ENCODE measurements around the gene KCNJ6.

GRCh38 chr21:37758982-37759381, 157.3 kb downstream of the KCNJ6 start:
- TF ChIP-seq EGR1 (IDR thresholded peaks at IDR 0.05; ENCODE audit: borderline replicate concordance, low read depth, low read length) (no peak), NRF1 (IDR thresholded peaks at IDR 0.05; ENCODE audit: low read depth, low read length) (no peak), CTCF (IDR thresholded peaks at IDR 0.05; ENCODE audit: control extremely low read depth in 1 of 3, insufficient read depth in 1 of 3, low read depth in 1 of 3, low read length in 3 of 3) (peak; percentile 92 to 97 (median 96)), POLR2A (IDR thresholded peaks at IDR 0.05; ENCODE audit: control extremely low read depth in 1 of 2, low read depth in 2 of 2, low read length in 2 of 2) (no peak), GABPA (IDR thresholded peaks at IDR 0.05; ENCODE audit: borderline replicate concordance, insufficient read depth, low read length) (no peak), BCL11A (IDR thresholded peaks at IDR 0.05; ENCODE audit: low read depth in 2 of 2, low read length in 2 of 2) (no peak), ZNF274 (IDR thresholded peaks at IDR 0.05; ENCODE audit: borderline replicate concordance, extremely low read depth, low read length) (no peak), CHD2 (IDR thresholded peaks at IDR 0.05; ENCODE audit: low read length) (no peak), SUZ12 (IDR thresholded peaks at IDR 0.05; ENCODE audit: low read length) (no peak), EZH2 (IDR thresholded peaks at IDR 0.05; ENCODE audit: low read depth, low read length, severe bottlenecking) (no peak), PHF8 (conservative IDR thresholded peaks at IDR 0.05; ENCODE audit: low read depth, low read length) (no peak), BRCA1 (IDR thresholded peaks at IDR 0.05; ENCODE audit: low read depth, low read length) (no peak), HDAC6 (IDR thresholded peaks at IDR 0.05; ENCODE audit: low read depth, low read length) (no peak)
- TF ChIP-seq, protein P1, sequence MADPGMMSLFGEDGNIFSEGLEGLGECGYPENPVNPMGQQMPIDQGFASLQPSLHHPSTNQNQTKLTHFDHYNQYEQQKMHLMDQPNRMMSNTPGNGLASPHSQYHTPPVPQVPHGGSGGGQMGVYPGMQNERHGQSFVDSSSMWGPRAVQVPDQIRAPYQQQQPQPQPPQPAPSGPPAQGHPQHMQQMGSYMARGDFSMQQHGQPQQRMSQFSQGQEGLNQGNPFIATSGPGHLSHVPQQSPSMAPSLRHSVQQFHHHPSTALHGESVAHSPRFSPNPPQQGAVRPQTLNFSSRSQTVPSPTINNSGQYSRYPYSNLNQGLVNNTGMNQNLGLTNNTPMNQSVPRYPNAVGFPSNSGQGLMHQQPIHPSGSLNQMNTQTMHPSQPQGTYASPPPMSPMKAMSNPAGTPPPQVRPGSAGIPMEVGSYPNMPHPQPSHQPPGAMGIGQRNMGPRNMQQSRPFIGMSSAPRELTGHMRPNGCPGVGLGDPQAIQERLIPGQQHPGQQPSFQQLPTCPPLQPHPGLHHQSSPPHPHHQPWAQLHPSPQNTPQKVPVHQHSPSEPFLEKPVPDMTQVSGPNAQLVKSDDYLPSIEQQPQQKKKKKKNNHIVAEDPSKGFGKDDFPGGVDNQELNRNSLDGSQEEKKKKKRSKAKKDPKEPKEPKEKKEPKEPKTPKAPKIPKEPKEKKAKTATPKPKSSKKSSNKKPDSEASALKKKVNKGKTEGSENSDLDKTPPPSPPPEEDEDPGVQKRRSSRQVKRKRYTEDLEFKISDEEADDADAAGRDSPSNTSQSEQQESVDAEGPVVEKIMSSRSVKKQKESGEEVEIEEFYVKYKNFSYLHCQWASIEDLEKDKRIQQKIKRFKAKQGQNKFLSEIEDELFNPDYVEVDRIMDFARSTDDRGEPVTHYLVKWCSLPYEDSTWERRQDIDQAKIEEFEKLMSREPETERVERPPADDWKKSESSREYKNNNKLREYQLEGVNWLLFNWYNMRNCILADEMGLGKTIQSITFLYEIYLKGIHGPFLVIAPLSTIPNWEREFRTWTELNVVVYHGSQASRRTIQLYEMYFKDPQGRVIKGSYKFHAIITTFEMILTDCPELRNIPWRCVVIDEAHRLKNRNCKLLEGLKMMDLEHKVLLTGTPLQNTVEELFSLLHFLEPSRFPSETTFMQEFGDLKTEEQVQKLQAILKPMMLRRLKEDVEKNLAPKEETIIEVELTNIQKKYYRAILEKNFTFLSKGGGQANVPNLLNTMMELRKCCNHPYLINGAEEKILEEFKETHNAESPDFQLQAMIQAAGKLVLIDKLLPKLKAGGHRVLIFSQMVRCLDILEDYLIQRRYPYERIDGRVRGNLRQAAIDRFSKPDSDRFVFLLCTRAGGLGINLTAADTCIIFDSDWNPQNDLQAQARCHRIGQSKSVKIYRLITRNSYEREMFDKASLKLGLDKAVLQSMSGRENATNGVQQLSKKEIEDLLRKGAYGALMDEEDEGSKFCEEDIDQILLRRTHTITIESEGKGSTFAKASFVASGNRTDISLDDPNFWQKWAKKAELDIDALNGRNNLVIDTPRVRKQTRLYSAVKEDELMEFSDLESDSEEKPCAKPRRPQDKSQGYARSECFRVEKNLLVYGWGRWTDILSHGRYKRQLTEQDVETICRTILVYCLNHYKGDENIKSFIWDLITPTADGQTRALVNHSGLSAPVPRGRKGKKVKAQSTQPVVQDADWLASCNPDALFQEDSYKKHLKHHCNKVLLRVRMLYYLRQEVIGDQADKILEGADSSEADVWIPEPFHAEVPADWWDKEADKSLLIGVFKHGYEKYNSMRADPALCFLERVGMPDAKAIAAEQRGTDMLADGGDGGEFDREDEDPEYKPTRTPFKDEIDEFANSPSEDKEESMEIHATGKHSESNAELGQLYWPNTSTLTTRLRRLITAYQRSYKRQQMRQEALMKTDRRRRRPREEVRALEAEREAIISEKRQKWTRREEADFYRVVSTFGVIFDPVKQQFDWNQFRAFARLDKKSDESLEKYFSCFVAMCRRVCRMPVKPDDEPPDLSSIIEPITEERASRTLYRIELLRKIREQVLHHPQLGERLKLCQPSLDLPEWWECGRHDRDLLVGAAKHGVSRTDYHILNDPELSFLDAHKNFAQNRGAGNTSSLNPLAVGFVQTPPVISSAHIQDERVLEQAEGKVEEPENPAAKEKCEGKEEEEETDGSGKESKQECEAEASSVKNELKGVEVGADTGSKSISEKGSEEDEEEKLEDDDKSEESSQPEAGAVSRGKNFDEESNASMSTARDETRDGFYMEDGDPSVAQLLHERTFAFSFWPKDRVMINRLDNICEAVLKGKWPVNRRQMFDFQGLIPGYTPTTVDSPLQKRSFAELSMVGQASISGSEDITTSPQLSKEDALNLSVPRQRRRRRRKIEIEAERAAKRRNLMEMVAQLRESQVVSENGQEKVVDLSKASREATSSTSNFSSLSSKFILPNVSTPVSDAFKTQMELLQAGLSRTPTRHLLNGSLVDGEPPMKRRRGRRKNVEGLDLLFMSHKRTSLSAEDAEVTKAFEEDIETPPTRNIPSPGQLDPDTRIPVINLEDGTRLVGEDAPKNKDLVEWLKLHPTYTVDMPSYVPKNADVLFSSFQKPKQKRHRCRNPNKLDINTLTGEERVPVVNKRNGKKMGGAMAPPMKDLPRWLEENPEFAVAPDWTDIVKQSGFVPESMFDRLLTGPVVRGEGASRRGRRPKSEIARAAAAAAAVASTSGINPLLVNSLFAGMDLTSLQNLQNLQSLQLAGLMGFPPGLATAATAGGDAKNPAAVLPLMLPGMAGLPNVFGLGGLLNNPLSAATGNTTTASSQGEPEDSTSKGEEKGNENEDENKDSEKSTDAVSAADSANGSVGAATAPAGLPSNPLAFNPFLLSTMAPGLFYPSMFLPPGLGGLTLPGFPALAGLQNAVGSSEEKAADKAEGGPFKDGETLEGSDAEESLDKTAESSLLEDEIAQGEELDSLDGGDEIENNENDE (IDR thresholded peaks at IDR 0.05; ENCODE audit: insufficient replicate concordance, low read length), result no peak
